DOHH2 (cell line): ENCODE measurements around the gene NR1I3.

Experiments used
- H3F3A ChIP-seq: fragments of 200-600 bp; sonication (generic), shearing (Covaris generic); 2 replicates; pipeline ENCODE4 v1.6.0; 2016; ENCODE audit warnings: antibody characterized with exemption, mild to moderate bottlenecking; ENCODE audit not compliant: control insufficient read depth, insufficient read depth
- H3K27ac ChIP-seq: fragments of 200-600 bp; sonication (generic); 2 replicates; pipeline ENCODE4 v1.5.1; 2014; ENCODE audit warnings: low read depth, mild to moderate bottlenecking, low read length, moderate library complexity
- H3K27me3 ChIP-seq: fragments of 200-600 bp; sonication (generic); 2 replicates; pipeline ENCODE4 v1.6.1; 2014; ENCODE audit warnings: mild to moderate bottlenecking, low read length, mixed read lengths; ENCODE audit not compliant: control insufficient read depth
- H3K36me3 ChIP-seq: fragments of 200-600 bp; sonication (generic); 2 replicates; pipeline ENCODE4 v1.6.1; 2014; ENCODE audit warnings: mild to moderate bottlenecking, low read length, moderate library complexity, mixed read lengths; ENCODE audit not compliant: control insufficient read depth
- H3K4me1 ChIP-seq: fragments of 200-600 bp; sonication (generic); 2 replicates; pipeline ENCODE4 v1.6.1; 2014; ENCODE audit warnings: mild to moderate bottlenecking, low read length, mixed read lengths; ENCODE audit not compliant: control insufficient read depth
- H3K4me2 ChIP-seq: fragments of 200-600 bp; sonication (generic); 2 replicates; pipeline ENCODE4 v1.6.0; 2014; ENCODE audit warnings: mild to moderate bottlenecking, low read length, moderate library complexity
- H3K4me3 ChIP-seq: fragments of 200-600 bp; sonication (generic); 2 replicates; pipeline ENCODE4 v1.5.1; 2014; ENCODE audit warnings: mild to moderate bottlenecking, low read length, mixed read lengths
- H3K79me2 ChIP-seq: fragments of 200-600 bp; sonication (generic); 2 replicates; pipeline ENCODE4 v1.6.1; 2014; ENCODE audit warnings: mild to moderate bottlenecking, low read length, mixed read lengths; ENCODE audit not compliant: control insufficient read depth
- H3K9me2 ChIP-seq: fragments of 200-600 bp; sonication (generic); replicated peaks from 2 replicates; pipeline ENCODE4 v1.6.1; 2014; ENCODE audit warnings: mild to moderate bottlenecking, low read length, mixed read lengths; ENCODE audit not compliant: control insufficient read depth
- H3K9me3 ChIP-seq: fragments of 200-600 bp; sonication (generic); 2 replicates; pipeline ENCODE4 v1.6.1; 2014; ENCODE audit warnings: antibody characterized with exemption, low read length, mixed read lengths; ENCODE audit not compliant: control insufficient read depth, insufficient read depth
- H4K20me1 ChIP-seq: fragments of 200-600 bp; sonication (generic); 2 replicates; pipeline ENCODE4 v1.6.0; 2014; ENCODE audit warnings: low read depth, mild to moderate bottlenecking, antibody characterized with exemption, low read length, moderate library complexity; ENCODE audit not compliant: control insufficient read depth, insufficient read depth
- CTCF ChIP-seq: fragments of 200-600 bp; sonication (generic); IDR thresholded peaks from one replicate; pipeline ENCODE4 v1.5.1; 2014; ENCODE audit warnings: antibody characterized with exemption, mild to moderate bottlenecking, low read depth, low read length; ENCODE audit not compliant: poor library complexity, severe bottlenecking
- EZH2phosphoT487 ChIP-seq: fragments of 200-600 bp; sonication (generic); IDR thresholded peaks from 2 replicates; pipeline ENCODE4 v1.6.1; 2017; ENCODE audit warnings: borderline replicate concordance, mild to moderate bottlenecking, antibody characterized with exemption, low read length, moderate library complexity, mixed read lengths

The NR1I3 gene

DNA sequence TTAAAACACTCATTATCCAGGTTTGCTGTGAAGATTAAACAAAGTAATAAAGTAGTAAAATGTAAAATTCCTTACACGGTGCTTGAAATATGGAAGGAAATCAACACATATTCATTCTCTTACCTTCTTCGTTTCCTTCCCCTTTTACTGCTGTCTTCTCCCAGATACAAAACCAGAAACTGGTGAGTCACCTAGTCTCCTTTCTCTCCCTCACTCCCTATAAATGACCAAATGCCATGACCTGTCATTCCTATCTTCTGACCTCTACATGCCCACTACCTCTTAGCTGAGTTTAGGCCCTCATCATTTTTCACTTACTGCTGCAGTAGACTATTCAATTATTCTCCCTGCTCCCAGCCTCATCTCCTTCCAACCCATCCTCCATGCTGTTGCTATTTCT, 4.3 kb upstream of the NR1I3 start:
- H3K27ac ChIP-seq, result no peak overlapping the region
- peaks cover 7% of the 10 kb centered on the region; the same call in 1 of the 2 replicates for H3K4me1 ChIP-seq
- no peaks in the 10 kb centered on the region for H4K20me1 ChIP-seq
- no peak overlapping the region for H3K4me3 ChIP-seq
- TF ChIP-seq EZH2phosphoT487 (no peak), CTCF (no peak)
- H3K36me3 ChIP-seq, result no peaks in the 10 kb centered on the region
- no peaks in the 10 kb centered on the region for H3K27me3 ChIP-seq
- no peaks in the 10 kb centered on the region for H3K79me2 ChIP-seq
- H3K9me3 ChIP-seq, result no peaks in the 10 kb centered on the region
- H3K4me2 ChIP-seq, result no peak overlapping the region
- no peaks in the 10 kb centered on the region for H3K9me2 ChIP-seq
- H3F3A ChIP-seq, result no peaks in the 10 kb centered on the region

DNA sequence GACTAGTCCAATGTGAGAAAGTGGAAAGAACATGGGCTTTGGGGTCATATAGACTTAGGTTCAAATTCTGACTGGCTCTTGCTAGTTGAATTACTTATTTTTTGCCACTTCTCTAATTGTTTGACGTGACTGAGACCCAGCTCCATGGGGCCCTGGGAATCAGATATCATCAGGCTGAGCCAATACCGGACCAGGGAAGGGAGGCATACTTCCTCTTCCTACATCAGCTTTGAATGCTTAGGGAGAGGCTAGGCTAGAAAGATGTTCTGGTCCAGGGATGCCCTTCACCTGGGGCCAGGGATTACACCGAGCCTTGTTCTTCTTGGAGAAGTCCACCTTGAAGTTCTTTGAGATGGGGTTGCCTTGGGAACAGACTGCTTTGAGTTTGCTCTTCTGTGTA, 3.7 kb upstream of the NR1I3 start:
- Histone ChIP-seq H3K79me2 (no peaks in the 10 kb centered on the region), H3K4me2 (no peak overlapping the region), H3K27me3 (no peaks in the 10 kb centered on the region), H4K20me1 (no peaks in the 10 kb centered on the region), H3K4me3 (no peak overlapping the region), H3K4me1 (peaks cover 7% of the 10 kb centered on the region; the same call in 1 of the 2 replicates), H3K36me3 (no peaks in the 10 kb centered on the region), H3K9me3 (no peaks in the 10 kb centered on the region), H3K27ac (no peak overlapping the region), H3K9me2 (no peaks in the 10 kb centered on the region), H3F3A (no peaks in the 10 kb centered on the region)
- TF ChIP-seq EZH2phosphoT487 (no peak), CTCF (no peak)

DNA sequence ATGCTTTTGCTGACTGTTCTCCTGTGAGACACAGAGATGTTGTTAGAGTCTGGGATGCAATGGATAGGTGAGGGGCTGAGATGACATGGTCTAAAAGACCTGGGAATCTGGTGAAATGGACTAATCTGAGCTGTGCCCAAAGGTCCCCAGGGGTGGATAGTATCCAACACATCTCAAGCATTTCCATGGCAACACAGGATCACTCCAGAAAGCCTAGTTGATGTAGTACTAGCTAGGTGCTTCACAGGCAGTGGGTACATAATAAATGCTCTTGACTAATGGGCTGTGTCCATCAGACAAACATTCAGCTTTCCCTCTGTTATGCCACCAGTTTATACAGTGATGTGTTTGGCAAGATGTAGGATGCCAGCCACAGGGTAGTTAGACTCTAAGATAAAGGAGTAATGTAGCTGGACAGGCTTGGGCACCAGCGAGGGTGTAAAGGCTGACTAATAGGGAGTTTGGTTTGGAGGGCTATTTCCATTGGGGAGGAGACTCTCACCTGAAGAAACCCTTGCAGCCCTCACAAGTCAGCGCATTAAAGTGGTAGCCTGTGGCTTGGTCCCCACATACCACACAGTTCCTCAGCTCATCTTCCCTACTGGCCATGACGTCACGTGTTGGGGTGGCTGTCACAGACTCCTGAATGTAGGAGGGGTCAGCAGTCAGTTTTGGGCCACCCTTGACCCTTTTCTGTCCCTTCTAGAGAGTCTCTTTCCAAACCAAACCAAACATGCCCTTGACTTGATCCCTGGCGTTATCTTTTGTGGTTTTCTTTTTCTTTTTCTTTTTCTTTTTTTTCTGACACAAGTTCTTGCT, 1.8 kb downstream of the NR1I3 start:
- TF ChIP-seq CTCF, result no peak
- TF ChIP-seq EZH2phosphoT487, result no peak
- no peaks in the 10 kb centered on the region for H3F3A ChIP-seq
- H3K4me2 ChIP-seq, result no peak overlapping the region
- 0 out of 2 replicates have a peak, but pooled peaks cover 3% of the 10 kb centered on the region for H3K27me3 ChIP-seq
- no peaks in the 10 kb centered on the region for H3K36me3 ChIP-seq
- no peaks in the 10 kb centered on the region for H3K4me1 ChIP-seq
- no peaks in the 10 kb centered on the region for H4K20me1 ChIP-seq
- H3K27ac ChIP-seq, result no peak overlapping the region
- H3K9me3 ChIP-seq, result no peaks in the 10 kb centered on the region
- H3K9me2 ChIP-seq, result no peaks in the 10 kb centered on the region
- H3K4me3 ChIP-seq, result no peak overlapping the region
- H3K79me2 ChIP-seq, result no peaks in the 10 kb centered on the region
